BLaER1 treated with 17β-estradiol and CSF1 and Interleukin-3, amounts not matched to agents 10 nM and 100 nM (cell line): ENCODE results near the gene PEX13.

ENCODE experiments used
- H3K27ac ChIP-seq, 11 experiments: shearing (Covaris generic); formaldehyde crosslinking; 2 replicates each; pipeline ENCODE4 v1.8.1; 2022
- H3K27me3 ChIP-seq, 11 experiments: shearing (Covaris generic); formaldehyde crosslinking; 2 replicates each; pipeline ENCODE4 v1.8.1; 2022
- H3K36me3 ChIP-seq, 11 experiments: shearing (Covaris generic); formaldehyde crosslinking; 2 replicates each; pipeline ENCODE4 v1.8.1; 2022
- H3K4me1 ChIP-seq, 10 experiments: shearing (Covaris generic); formaldehyde crosslinking; 2 replicates each; pipeline ENCODE4 v1.8.1; 2022
- H3K4me2 ChIP-seq, 11 experiments: shearing (Covaris generic); formaldehyde crosslinking; 2 replicates each; pipeline ENCODE4 v1.8.1; 2022
- H3K4me3 ChIP-seq, 10 experiments: shearing (Covaris generic); formaldehyde crosslinking; 2 replicates each; pipeline ENCODE4 v1.8.1; 2022
- H3K9ac ChIP-seq, 11 experiments: shearing (Covaris generic); formaldehyde crosslinking; 2 replicates each; pipeline ENCODE4 v1.8.1; 2022
- H3K9me3 ChIP-seq, 11 experiments: shearing (Covaris generic); formaldehyde crosslinking; replicated peaks in 1 of 11; 2 replicates each; pipeline ENCODE4 v1.8.1; 2022
- H4K20me1 ChIP-seq, 11 experiments: shearing (Covaris generic); formaldehyde crosslinking; 2 replicates each; pipeline ENCODE4 v1.8.1; 2022
- Cebpa-rat ChIP-seq, 11 experiments: shearing (Covaris generic); IDR thresholded peaks; 2 replicates each; pipeline ENCODE4 v1.8.1; 2022

PEX13 gene

GRCh38 chr2:61074100-61074499, 56.6 kb downstream of the PEX13 start:
- H3K9ac ChIP-seq: no peak overlapping the region
- H3K36me3 ChIP-seq: peaks cover 34 to 73% (median 58%) of the 10 kb centered on the region in 11 experiments
- H3K27me3 ChIP-seq: no peaks in the 10 kb centered on the region
- no peaks in the 10 kb centered on the region for H3K9me3 ChIP-seq
- no peaks in the 10 kb centered on the region for H4K20me1 ChIP-seq
- no peaks in the 10 kb centered on the region for H3K4me1 ChIP-seq
- no peak; a peak in 1 of 22 replicates for TF ChIP-seq Cebpa-rat (IDR thresholded peaks at IDR 0.05)
- H3K27ac ChIP-seq: no peak overlapping the region
- H3K4me2 ChIP-seq: no peak overlapping the region
- H3K4me3 ChIP-seq: no peak overlapping the region

GRCh38 chr2:61085883-61086282, 68.4 kb downstream of the PEX13 start:
- TF ChIP-seq Cebpa-rat (IDR thresholded peaks at IDR 0.05): no peak
- Histone ChIP-seq H3K36me3 (peaks cover 18 to 81% (median 41%) of the 10 kb centered on the region in 11 experiments), H3K9ac (no peak overlapping the region), H3K4me3 (no peak overlapping the region), H3K4me2 (no peak overlapping the region), H3K9me3 (no peaks in the 10 kb centered on the region), H4K20me1 (no peaks in the 10 kb centered on the region), H3K27me3 (no peaks in the 10 kb centered on the region), H3K27ac (no peak overlapping the region), H3K4me1 (no peaks in the 10 kb centered on the region)

- H3K36me3 ChIP-seq: peaks cover 18 to 69% (median 39%) of the 10 kb centered on the region in 11 experiments
- no peaks in the 10 kb centered on the region for H4K20me1 ChIP-seq
- no peaks in the 10 kb centered on the region for H3K4me1 ChIP-seq
- no peak for TF ChIP-seq Cebpa-rat (IDR thresholded peaks at IDR 0.05)
- no peak overlapping the region for H3K9ac ChIP-seq
- H3K4me3 ChIP-seq: no peak overlapping the region
- no peak overlapping the region for H3K4me2 ChIP-seq
- H3K27ac ChIP-seq: no peak overlapping the region
- no peaks in the 10 kb centered on the region for H3K27me3 ChIP-seq
- H3K9me3 ChIP-seq: no peaks in the 10 kb centered on the region
Observed at GRCh38 chr2:61089797-61090196, 72.3 kb downstream of the PEX13 start.

- no peak overlapping the region for H3K27ac ChIP-seq
- H3K4me1 ChIP-seq: no peaks in the 10 kb centered on the region
Observed at GRCh38 chr2:61090386-61090921, 72.9 kb downstream of the PEX13 start.

GRCh38 chr2:61091485-61091884, 74.0 kb downstream of the PEX13 start:
- Histone ChIP-seq H3K9ac (no peak overlapping the region), H3K4me2 (no peak overlapping the region), H3K27ac (no peak overlapping the region), H3K4me3 (no peak overlapping the region), H4K20me1 (no peaks in the 10 kb centered on the region), H3K36me3 (peaks cover 10 to 53% (median 30%) of the 10 kb centered on the region in 11 experiments), H3K27me3 (no peaks in the 10 kb centered on the region), H3K4me1 (no peaks in the 10 kb centered on the region), H3K9me3 (no peaks in the 10 kb centered on the region)
- TF ChIP-seq Cebpa-rat (IDR thresholded peaks at IDR 0.05): no peak

More at GRCh38 chr2:61090386-61090921, 72.9 kb downstream of the PEX13 start:
- no peak overlapping the region for H3K4me2 ChIP-seq
- no peaks in the 10 kb centered on the region for H4K20me1 ChIP-seq
- no peak overlapping the region for H3K4me3 ChIP-seq
- H3K9me3 ChIP-seq: no peaks in the 10 kb centered on the region
- TF ChIP-seq Cebpa-rat (IDR thresholded peaks at IDR 0.05): no peak
- H3K36me3 ChIP-seq: peaks cover 18 to 64% (median 35%) of the 10 kb centered on the region in 11 experiments
- no peaks in the 10 kb centered on the region for H3K27me3 ChIP-seq
- H3K9ac ChIP-seq: no peak overlapping the region

- TF ChIP-seq Cebpa-rat (IDR thresholded peaks at IDR 0.05): no peak
Observed at GRCh38 chr2:61096438-61096837, 78.9 kb downstream of the PEX13 start.

GRCh38 chr2:61100801-61101200, 83.3 kb downstream of the PEX13 start:
- H3K4me1 ChIP-seq: no peaks in the 10 kb centered on the region

More at GRCh38 chr2:61096438-61096837, 78.9 kb downstream of the PEX13 start:
- no peaks in the 10 kb centered on the region for H3K4me1 ChIP-seq
- no peak overlapping the region for H3K27ac ChIP-seq
- H3K4me3 ChIP-seq: no peak overlapping the region
- H4K20me1 ChIP-seq: no peaks in the 10 kb centered on the region
- H3K4me2 ChIP-seq: no peak overlapping the region
- peaks cover 0 to 15% (median 5%) of the 10 kb centered on the region in 11 experiments; a peak in 10 of 22 replicates for H3K36me3 ChIP-seq
- no peaks in the 10 kb centered on the region for H3K9me3 ChIP-seq
- no peaks in the 10 kb centered on the region for H3K27me3 ChIP-seq
- H3K9ac ChIP-seq: no peak overlapping the region

More at GRCh38 chr2:61100801-61101200, 83.3 kb downstream of the PEX13 start:
- H3K27me3 ChIP-seq: no peaks in the 10 kb centered on the region
- TF ChIP-seq Cebpa-rat (IDR thresholded peaks at IDR 0.05): no peak
- H3K9ac ChIP-seq: no peak overlapping the region
- H3K36me3 ChIP-seq: peaks cover 6 to 40% (median 26%) of the 10 kb centered on the region in 11 experiments; a peak in 20 of 22 replicates
- no peak overlapping the region for H3K4me3 ChIP-seq
- no peak overlapping the region for H3K4me2 ChIP-seq
- no peak overlapping the region for H3K27ac ChIP-seq
- no peaks in the 10 kb centered on the region for H4K20me1 ChIP-seq
- H3K9me3 ChIP-seq: no peaks in the 10 kb centered on the region
